Astrocyte of the spinal cord (primary cell): Measurements from ENCODE around the gene FAM221B.

Source experiments
- DNase-seq: peaks from one replicate; pipeline ENCODE4 v3.0.0; 2011; ENCODE audit warnings: low read depth, low spot score
- H3K4me3 ChIP-seq: 2 replicates; pipeline ENCODE4 v1.5.1; 2011; ENCODE audit warnings: low read depth, mild to moderate bottlenecking, low read length, moderate library complexity
- in situ Hi-C: cut with HindIII; loops from 2 replicates; pipeline ENCODE4 v1.10.0; 2017; ENCODE audit warnings: low sequenced_read_pairs
- TF ChIP-seq, protein P1 (sequence below): IDR thresholded peaks from 2 replicates; pipeline ENCODE4 v1.5.1; 2012; ENCODE audit warnings: low read depth, mild to moderate bottlenecking, low read length, inconsistent platforms

FAM221B gene

DNA sequence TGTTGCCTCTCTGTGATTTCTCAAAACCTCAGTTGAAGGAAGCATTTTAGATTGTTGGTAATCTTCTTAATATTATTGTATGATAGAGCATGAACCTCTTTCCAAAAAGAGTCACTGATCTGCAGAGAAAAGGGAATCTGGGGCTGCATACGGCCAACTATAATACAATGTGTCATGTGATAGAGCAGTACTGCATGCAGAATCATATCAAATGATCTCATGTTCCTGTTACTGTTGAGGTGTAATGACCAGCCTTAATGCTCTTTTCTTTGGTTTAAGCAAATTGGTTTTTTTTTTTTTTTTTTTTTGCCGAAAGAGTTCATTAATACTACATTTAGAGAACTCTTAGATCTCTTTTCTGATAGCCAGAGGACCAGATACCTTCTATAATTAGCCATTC lies 61.5 kb downstream of the FAM221B start:
- TF ChIP-seq, protein P1, sequence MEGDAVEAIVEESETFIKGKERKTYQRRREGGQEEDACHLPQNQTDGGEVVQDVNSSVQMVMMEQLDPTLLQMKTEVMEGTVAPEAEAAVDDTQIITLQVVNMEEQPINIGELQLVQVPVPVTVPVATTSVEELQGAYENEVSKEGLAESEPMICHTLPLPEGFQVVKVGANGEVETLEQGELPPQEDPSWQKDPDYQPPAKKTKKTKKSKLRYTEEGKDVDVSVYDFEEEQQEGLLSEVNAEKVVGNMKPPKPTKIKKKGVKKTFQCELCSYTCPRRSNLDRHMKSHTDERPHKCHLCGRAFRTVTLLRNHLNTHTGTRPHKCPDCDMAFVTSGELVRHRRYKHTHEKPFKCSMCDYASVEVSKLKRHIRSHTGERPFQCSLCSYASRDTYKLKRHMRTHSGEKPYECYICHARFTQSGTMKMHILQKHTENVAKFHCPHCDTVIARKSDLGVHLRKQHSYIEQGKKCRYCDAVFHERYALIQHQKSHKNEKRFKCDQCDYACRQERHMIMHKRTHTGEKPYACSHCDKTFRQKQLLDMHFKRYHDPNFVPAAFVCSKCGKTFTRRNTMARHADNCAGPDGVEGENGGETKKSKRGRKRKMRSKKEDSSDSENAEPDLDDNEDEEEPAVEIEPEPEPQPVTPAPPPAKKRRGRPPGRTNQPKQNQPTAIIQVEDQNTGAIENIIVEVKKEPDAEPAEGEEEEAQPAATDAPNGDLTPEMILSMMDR, result no peak
- in situ Hi-C loops, result no loop called here
- DNase-seq, result no peak
- H3K4me3 ChIP-seq, result no peak overlapping the region
